ENCODE results near the gene PCDH9. TPM values are rescaled to one million over a fixed set of nuclear protein-coding genes. Genes with fewer than 3 reads are reported as not detected.

The PCDH9 gene
- polyA plus RNA-seq, 3 donors = 0.03 TPM; not detected in 1

DNA sequence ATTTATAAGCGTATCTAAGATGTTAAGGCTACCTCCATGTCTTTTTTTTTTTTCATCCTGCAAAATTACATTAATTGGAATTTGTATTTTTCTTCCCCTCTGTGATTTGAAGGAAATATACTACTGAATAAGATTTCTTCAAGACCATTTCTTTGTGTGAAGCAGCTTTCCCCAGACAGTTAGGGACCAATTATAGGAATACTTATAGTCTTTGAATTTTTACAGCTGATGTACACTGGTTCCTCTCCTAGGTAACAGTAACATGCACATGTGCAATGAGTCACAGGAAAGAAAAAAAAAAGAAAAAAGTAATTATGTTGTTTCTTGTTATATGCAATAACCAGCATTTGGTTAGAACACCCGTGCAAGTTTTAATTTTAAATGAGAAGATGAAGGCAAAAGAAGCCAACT is 82.0 kb downstream of the PCDH9 start:
- no peaks in the 10 kb centered on the region for H3K9me3 ChIP-seq (replicated peaks in 1 of 2; ENCODE audit: control insufficient read depth in 1 of 2, insufficient read depth in 1 of 2, low read length in 2 of 2)
- no peak overlapping the region for H3K4me3 Mint-ChIP-seq
- no peak overlapping the region for H3K27ac Mint-ChIP-seq
- H3K36me3 Mint-ChIP-seq = no peaks in the 10 kb centered on the region
- no peak overlapping the region for H3K27ac ChIP-seq (ENCODE audit: low read depth in 1 of 2, low read length in 2 of 2)
- peaks cover 0 to 2% (median 0%) of the 10 kb centered on the region in 7 donors for H3K9me3 Mint-ChIP-seq
- no peaks in the 10 kb centered on the region for H3K36me3 ChIP-seq (replicated peaks in 1 of 2; ENCODE audit: control insufficient read depth in 1 of 2, insufficient read depth in 2 of 2, low read length in 2 of 2)
- no peak overlapping the region for H2AFZ ChIP-seq (ENCODE audit: insufficient read depth, low read depth, low read length, poor library complexity, severe bottlenecking)
- intact Hi-C loops (cut with micrococcal nuclease) = no loop called here
- no peaks in the 10 kb centered on the region for H3K79me2 ChIP-seq (ENCODE audit: insufficient read depth, low read length)
- no peak overlapping the region for H3K4me3 ChIP-seq (replicated peaks in 1 of 3; ENCODE audit: low read depth in 2 of 3, low read length in 3 of 3)
- no peaks in the 10 kb centered on the region for H4K20me1 ChIP-seq (ENCODE audit: insufficient read depth, low read length)
- no peaks in the 10 kb centered on the region for H3K27me3 Mint-ChIP-seq (ENCODE audit: low read depth in 3 of 3)
- H3K4me1 ChIP-seq (ENCODE audit: control insufficient read depth in 1 of 2, insufficient read depth in 2 of 2, low read length in 2 of 2) = no peaks in the 10 kb centered on the region
- H3K9ac ChIP-seq (ENCODE audit: insufficient read depth, low read length, poor library complexity, severe bottlenecking) = no peak overlapping the region
- no CpG with 5 or more reads among the region's 2 CpGs for WGBS (ENCODE audit: insufficient coverage)
- H3K4me2 ChIP-seq (replicated peaks; ENCODE audit: extremely low read depth, low read length, poor library complexity, severe bottlenecking) = no peak overlapping the region
- peaks cover 11% of the 10 kb centered on the region for H3K4me1 Mint-ChIP-seq
- no peak for DNase-seq
- H3K27me3 ChIP-seq (ENCODE audit: control insufficient read depth in 2 of 2, insufficient read depth in 2 of 2, low read length in 2 of 2) = no peaks in the 10 kb centered on the region
- TF ChIP-seq, protein P1, sequence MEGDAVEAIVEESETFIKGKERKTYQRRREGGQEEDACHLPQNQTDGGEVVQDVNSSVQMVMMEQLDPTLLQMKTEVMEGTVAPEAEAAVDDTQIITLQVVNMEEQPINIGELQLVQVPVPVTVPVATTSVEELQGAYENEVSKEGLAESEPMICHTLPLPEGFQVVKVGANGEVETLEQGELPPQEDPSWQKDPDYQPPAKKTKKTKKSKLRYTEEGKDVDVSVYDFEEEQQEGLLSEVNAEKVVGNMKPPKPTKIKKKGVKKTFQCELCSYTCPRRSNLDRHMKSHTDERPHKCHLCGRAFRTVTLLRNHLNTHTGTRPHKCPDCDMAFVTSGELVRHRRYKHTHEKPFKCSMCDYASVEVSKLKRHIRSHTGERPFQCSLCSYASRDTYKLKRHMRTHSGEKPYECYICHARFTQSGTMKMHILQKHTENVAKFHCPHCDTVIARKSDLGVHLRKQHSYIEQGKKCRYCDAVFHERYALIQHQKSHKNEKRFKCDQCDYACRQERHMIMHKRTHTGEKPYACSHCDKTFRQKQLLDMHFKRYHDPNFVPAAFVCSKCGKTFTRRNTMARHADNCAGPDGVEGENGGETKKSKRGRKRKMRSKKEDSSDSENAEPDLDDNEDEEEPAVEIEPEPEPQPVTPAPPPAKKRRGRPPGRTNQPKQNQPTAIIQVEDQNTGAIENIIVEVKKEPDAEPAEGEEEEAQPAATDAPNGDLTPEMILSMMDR (IDR thresholded peaks at IDR 0.05) = no peak

DNA sequence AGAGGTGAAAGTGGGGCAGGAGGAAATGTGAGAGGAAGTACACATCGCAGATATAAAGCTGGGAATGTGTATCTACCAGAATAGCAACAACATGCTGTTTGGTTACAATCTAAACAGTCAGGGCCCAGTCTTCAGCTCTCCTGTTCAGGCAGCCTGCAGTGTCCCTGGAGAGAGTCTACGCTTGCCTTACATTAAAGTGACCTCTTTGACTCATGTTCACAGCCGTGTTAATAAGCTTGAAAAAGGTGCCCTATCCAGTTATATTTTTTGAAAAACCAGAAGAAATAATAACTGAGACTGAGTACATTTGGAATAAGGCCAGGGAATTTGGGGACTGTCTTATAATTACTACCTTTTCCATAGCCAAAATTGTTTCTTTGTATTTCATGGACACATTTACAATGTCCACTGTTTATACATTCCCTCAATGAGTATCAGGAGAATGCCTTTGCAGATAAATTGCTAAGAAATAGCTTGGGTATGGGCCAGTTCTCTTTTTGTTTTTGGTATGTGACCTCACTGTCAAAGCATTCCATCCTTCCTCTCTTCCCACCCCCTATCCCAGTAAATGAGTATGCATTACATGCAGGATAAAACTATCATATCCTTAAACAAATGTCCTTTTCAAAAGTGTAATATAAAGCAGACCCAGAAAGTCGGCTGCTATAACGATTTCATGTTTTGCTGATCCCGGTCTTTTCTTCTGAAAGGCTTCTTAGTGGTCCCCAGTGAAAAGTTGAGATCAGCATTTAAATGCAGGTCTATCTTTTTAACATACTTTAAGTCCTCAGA is 82.6 kb downstream of the PCDH9 start:
- Mint-ChIP-seq H3K4me1 (peaks cover 11% of the 10 kb centered on the region), H3K9me3 (peaks cover 0 to 2% (median 0%) of the 10 kb centered on the region in 7 donors), H3K36me3 (no peaks in the 10 kb centered on the region), H3K27me3 (ENCODE audit: low read depth in 3 of 3) (peaks cover 0 to 1% (median 0%) of the 10 kb centered on the region in 3 donors), H3K4me3 (no peak overlapping the region), H3K27ac (no peak overlapping the region)
- Histone ChIP-seq H3K4me1 (ENCODE audit: control insufficient read depth in 1 of 2, insufficient read depth in 2 of 2, low read length in 2 of 2) (no peaks in the 10 kb centered on the region), H3K4me3 (replicated peaks in 1 of 3; ENCODE audit: low read depth in 2 of 3, low read length in 3 of 3) (no peak overlapping the region), H2AFZ (ENCODE audit: insufficient read depth, low read depth, low read length, poor library complexity, severe bottlenecking) (peak overlapping the region; percentile 4), H3K36me3 (replicated peaks in 1 of 2; ENCODE audit: control insufficient read depth in 1 of 2, insufficient read depth in 2 of 2, low read length in 2 of 2) (no peaks in the 10 kb centered on the region), H3K9ac (ENCODE audit: insufficient read depth, low read length, poor library complexity, severe bottlenecking) (no peak overlapping the region), H3K9me3 (replicated peaks in 1 of 2; ENCODE audit: control insufficient read depth in 1 of 2, insufficient read depth in 1 of 2, low read length in 2 of 2) (no peaks in the 10 kb centered on the region), H3K4me2 (replicated peaks; ENCODE audit: extremely low read depth, low read length, poor library complexity, severe bottlenecking) (no peak overlapping the region), H3K27ac (ENCODE audit: low read depth in 1 of 2, low read length in 2 of 2) (no peak overlapping the region), H4K20me1 (ENCODE audit: insufficient read depth, low read length) (no peaks in the 10 kb centered on the region), H3K27me3 (ENCODE audit: control insufficient read depth in 2 of 2, insufficient read depth in 2 of 2, low read length in 2 of 2) (no peaks in the 10 kb centered on the region), H3K79me2 (ENCODE audit: insufficient read depth, low read length) (no peaks in the 10 kb centered on the region)
- TF ChIP-seq, protein P1 (IDR thresholded peaks at IDR 0.05) = no peak
- intact Hi-C loops (cut with micrococcal nuclease) = no loop called here
- 100% methylated on average over 3 of the region's 6 CpGs for WGBS (ENCODE audit: insufficient coverage)
- no peak for DNase-seq
